GM18873 (cell line): ENCODE measurements around the gene MYOM3.

ENCODE experiments used
- ATAC-seq: cut with Tn5 transposase; IDR thresholded peaks from one replicate; pipeline ENCODE4 v1.9.1; 2021; ENCODE audit warnings: mild to moderate bottlenecking, moderate library complexity, moderate number of reproducible peaks; ENCODE audit not compliant: unreplicated experiment, low FRiP score

MYOM3 gene

GRCh38 chr1:24098943-24099638, 12.8 kb downstream of the MYOM3 start:
- no peak for ATAC-seq

- no peak for ATAC-seq
Measured at GRCh38 chr1:24098102-24098501, 13.8 kb downstream of the MYOM3 start.

DNA sequence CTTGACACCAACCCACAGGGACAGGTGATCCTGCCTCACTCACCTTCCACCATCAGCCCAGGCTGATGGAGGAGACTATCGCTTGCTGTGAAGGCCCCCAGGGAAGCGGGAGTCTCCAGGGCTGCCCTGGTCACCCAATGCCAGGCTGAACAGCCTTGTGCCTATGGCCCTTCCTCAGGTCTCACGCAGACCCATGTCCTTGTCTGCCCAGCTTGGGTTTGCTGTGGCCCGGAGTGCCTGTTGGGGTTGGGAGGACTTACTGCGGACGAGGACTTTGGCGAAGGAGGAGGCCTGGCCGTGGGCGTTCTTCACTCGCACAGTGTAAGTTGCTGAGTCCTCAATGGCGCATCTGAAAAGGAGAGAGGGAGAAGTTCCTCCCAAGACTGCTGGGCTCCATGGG, 14.3 kb downstream of the MYOM3 start:
- ATAC-seq = no peak

- no peak for ATAC-seq
Measured at GRCh38 chr1:24096739-24097103, 15.2 kb downstream of the MYOM3 start.

DNA sequence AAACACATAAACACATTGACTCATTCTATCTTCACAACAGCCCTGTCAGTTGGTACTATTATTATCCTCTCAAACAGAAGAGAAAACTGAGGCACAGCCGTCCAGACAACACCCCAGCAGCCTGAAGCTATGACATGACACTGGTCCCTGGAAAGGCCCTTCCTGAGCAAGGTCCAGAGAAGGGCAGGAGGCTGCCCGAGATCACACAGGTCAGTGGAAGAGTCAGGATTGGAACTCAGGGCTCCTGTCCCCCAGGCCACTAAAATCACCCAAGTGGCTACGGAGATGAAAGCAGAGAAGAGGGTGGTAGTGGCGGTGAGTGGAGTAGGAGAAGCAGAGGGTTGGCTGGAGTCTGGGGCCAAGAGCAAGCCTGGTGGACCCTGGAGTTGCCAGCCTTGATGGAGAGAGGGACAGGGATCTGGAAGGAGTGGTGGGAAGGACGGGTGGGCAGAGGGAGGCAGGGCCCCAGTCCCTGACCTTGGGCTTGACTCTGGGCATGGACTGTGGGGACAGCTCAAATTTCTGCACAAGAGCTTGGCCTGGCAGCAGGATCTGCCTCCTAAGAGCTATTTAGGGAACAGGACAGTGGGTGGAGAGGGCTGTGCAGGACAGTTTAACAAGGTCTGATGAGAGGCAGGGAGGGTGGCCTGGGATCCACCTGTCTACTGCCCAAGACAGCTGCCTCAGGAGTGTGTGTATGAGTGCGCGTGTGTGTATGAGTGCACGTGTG, 15.8 kb downstream of the MYOM3 start:
- ATAC-seq = no peak

- no peak for ATAC-seq
Measured at GRCh38 chr1:24095140-24095859, 16.6 kb downstream of the MYOM3 start.

DNA sequence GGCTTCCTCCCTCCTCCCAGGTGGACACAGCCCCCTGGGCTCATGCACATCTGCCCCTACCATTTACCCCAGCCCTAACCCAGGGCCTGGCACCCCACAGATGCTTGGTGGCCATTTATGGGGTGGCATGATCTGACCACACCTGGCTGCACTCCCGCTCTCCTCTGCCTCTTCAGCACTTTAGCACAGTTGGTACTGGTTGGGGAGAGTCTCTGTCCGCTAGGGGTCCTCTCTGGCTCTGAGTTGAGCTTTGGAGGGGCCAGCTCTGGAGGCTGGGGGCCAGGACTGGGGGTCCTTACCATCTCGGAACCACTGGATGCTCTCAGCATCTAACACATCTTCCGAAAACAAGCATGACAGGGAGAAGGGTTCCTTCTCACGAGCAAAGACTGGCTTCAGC, 17.4 kb downstream of the MYOM3 start:
- no peak for ATAC-seq

- no peak for ATAC-seq
Measured at GRCh38 chr1:24093732-24094131, 18.2 kb downstream of the MYOM3 start.

- ATAC-seq = no peak
Measured at GRCh38 chr1:24092979-24093378, 19.0 kb downstream of the MYOM3 start.

GRCh38 chr1:24091971-24092482, 19.9 kb downstream of the MYOM3 start:
- ATAC-seq = no peak

GRCh38 chr1:24090736-24091135, 21.2 kb downstream of the MYOM3 start:
- ATAC-seq = no peak

DNA sequence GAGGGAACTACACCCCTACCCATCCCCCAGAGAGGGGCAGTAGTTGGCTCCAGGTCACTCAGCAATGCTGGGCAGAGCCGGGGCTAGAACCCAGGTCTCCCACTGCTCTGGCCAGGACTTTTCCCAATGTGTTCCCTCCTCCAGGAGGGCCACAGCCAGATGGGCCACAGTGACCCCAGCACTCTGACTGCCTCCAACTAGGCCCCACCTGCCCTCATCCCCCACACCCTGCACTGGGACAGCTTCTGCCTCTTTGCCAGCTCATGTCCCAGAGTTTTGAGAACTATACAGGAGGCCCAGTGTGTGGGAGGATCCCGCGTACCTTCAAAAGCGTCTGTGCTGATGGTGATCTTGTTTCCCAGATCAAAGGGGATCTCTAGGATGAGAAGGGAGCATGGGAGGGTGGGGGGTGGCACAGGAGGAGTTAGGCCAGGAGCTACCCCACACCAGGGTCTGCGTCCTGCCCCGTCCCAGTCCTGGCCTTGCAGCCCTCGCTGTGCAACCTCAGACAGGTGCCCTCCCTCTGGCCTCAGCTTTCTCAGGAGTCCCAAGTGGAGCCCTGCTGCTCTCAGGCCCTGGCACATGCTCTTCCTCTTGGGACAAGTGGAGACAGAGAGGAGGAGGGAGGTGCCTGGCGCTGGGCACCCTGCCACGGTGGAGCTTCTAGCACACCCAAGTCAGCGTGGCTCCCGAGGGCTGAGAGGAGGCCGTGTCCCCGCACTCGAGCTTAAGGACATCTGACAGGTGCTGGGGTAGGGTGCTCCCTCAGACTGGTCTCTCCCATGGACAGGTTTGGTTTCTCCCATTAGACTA, 22.0 kb downstream of the MYOM3 start:
- no peak for ATAC-seq

DNA sequence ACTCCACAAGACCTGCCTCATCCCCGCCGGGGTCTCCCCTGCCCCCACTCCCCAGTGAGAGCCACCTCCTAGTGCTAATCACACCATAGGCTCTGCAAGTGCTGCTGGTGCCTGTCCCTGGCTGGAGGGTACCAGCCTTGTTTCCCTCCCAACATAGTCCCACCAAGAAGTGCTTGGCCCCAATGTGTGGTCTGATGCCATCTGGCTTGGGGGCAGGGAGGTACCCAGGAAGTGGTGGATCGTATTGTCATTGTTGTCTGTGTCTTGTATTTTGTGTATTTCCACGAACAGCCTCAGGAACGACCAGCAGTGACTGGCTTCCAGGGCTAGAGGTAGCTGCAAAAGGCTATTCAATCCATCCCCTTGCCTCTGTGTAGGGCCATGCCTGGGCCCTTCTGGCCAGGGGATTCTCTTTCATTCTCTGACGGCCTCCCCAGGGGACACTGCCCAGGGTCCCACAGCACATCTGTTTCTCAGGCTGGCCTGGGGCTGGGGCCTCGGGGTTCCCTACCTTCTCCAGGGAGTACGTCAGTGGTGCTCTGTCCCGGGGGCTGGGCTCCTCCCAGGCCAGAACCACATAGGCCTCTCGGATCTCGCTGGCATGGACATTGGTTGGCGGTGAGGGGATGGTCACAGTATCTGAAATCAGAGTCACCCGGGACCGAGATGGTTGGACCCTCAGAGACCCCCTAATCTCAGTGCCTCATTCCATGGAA, 22.8 kb downstream of the MYOM3 start:
- no peak for ATAC-seq

- no peak for ATAC-seq
Measured at GRCh38 chr1:24086466-24086865, 25.5 kb downstream of the MYOM3 start.

DNA sequence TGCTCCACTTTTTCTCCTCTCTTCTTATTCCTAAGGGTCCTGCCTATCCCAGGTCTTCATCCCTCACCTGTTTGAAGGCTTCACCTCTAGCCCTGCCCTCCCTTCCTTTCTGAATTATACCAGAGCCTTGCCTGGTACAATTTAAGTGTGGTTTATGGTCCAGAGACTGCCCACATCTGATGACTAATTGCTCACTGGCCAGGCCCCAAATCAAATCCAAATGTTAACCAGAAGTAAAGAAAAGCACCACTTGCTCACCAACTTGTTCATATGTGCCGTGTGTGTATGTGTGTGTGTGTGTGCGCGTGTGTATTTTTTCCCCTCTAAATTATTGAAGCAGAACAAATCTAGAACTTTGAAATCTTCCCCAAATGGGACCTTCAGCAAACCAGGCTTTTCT, 26.4 kb downstream of the MYOM3 start:
- no peak for ATAC-seq

DNA sequence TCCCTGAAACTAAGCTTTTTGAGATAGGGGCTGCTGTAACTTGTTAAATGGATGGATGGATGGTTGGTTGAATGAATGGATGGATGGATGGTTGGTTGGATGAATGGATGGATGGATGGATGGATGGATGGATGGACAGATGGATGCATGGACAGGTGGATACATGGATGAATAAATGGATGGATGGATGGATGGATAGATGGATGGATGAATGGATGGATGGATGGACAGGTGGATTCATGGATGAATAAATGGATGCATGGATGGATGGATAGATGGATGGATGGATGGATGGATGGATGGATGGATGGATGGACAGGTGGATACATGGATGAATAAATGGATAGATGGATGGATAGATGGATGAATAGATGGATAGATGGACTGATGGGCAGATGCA, 26.9 kb downstream of the MYOM3 start:
- ATAC-seq = no peak

DNA sequence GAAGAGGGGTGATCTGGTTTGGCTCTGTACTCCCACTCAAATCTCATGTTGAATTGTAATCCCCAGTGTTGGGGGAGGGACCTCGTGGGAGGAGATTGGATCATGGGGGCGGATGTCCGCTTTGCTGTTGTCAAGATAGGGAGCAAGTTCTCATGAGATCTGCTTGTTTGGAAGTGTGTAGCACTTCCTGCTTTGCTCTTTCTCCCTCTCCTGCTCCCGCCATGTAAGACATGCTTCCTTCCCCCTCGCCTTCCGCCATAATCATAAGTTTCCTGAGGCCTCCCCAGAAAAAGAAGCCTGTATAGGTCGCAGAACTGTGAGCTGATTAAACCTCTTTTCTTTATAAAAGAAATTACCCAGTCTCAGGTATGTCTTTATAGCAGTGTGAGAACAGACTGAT, 27.9 kb downstream of the MYOM3 start:
- no peak for ATAC-seq

DNA sequence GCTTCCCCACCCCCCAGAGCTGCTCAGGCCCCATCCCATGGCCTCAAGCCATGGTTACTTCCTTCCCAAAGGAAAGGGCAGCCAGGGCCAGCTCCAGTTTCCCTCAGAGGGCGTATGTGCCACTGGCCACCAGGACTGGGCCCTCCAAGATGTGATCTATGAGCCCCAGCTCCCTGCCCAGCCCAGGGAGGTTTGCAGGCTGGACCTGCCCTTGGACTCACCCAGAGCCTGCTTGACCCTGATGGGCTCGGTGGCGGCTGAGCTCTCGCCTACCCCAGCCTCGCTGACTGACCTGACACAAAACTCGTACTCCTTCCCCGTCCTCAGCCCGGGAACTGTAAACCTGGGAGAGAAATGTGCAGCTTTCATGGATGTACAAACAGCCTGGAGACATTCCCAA, 29.6 kb downstream of the MYOM3 start:
- no peak for ATAC-seq

GRCh38 chr1:24081190-24081589, 30.7 kb downstream of the MYOM3 start:
- ATAC-seq = no peak

GRCh38 chr1:24080131-24080530, 31.8 kb downstream of the MYOM3 start:
- no peak for ATAC-seq
